Stimulated activated CD8-positive, alpha-beta memory T cell treated with anti-CD3 and anti-CD28 coated beads, Interleukin-4, amount 100 ng/mL, for 24 hours (primary cell): Measurements from ENCODE around the gene CT45A9.
"Not testable (repeated sequence)": the region's sequence is repeated elsewhere in the genome, so short reads cannot be mapped to it uniquely, and the experiment has no call there.

Source experiments
- DNase-seq: peaks from one replicate; pipeline ENCODE4 v3.0.0-alpha.2; 2020; ENCODE audit warnings: low read depth

The CT45A9 gene

GRCh38 chrX:135871712-135872111 is at the start of gene CT45A9:
TSS of gene CT45A9 (minus strand) at chrX:135871812. CDS start at chrX:135868061, 3,751 bp downstream.
- not testable (repeated sequence) for DNase-seq

- DNase-seq: not testable (repeated sequence)
Measured at GRCh38 chrX:135920516-135920915, 48.9 kb upstream of the CT45A9 start.

- no peak for DNase-seq
Measured at GRCh38 chrX:135914404-135914803, 42.8 kb upstream of the CT45A9 start.

GRCh38 chrX:135910251-135910650 is 38.6 kb upstream of the CT45A9 start:
- DNase-seq: no peak

- no peak for DNase-seq
Measured at GRCh38 chrX:135893294-135893817, 21.7 kb upstream of the CT45A9 start, which contains the start of the genes CT45A10 and SAGE1. TSS of gene CT45A10 (minus strand) at chrX:135893444. CDS start at chrX:135885344, 8,100 bp downstream. TSS of gene SAGE1 (plus strand) at chrX:135893716. CDS start at chrX:135896243, 2,527 bp downstream.

- DNase-seq: no peak
Measured at GRCh38 chrX:135892781-135893180, 21.2 kb upstream of the CT45A9 start.

- no peak for DNase-seq
Measured at GRCh38 chrX:135890087-135890585, 18.5 kb upstream of the CT45A9 start.

GRCh38 chrX:135888976-135889375 is 17.4 kb upstream of the CT45A9 start:
- not testable (repeated sequence) for DNase-seq

- not testable (repeated sequence) for DNase-seq
Measured at GRCh38 chrX:135888230-135888629, 16.6 kb upstream of the CT45A9 start.

GRCh38 chrX:135882741-135883140 is 11.1 kb upstream of the CT45A9 start:
- not testable (repeated sequence) for DNase-seq

GRCh38 chrX:135854438-135854837 is 17.2 kb downstream of the CT45A9 start, which contains the start of gene CT45A8:
TSS of gene CT45A8 (minus strand) at chrX:135854538. CDS start at chrX:135850783, 3,755 bp downstream.
- DNase-seq: not testable (repeated sequence)

GRCh38 chrX:135837180-135837579 is 34.4 kb downstream of the CT45A9 start, which contains the start of gene CT45A7:
TSS of gene CT45A7 (minus strand) at chrX:135837280. CDS start at chrX:135833533, 3,747 bp downstream.
- not testable (repeated sequence) for DNase-seq

GRCh38 chrX:135819912-135820311 is 51.7 kb downstream of the CT45A9 start, which contains the start of gene CT45A2:
TSS of gene CT45A2 (minus strand) at chrX:135820012. CDS start at chrX:135816265, 3,747 bp downstream.
- not testable (repeated sequence) for DNase-seq
